NCI-H1105 treated with DMSO at 0.1 percent for 48 hours (cell line): ENCODE results near the gene SMARCAL1.
"Not testable (repeated sequence)": the region's sequence is repeated elsewhere in the genome, so short reads cannot be mapped to it uniquely, and the experiment has no call there.

Experiments used
- DNase-seq: peaks from one replicate; lab custom pipeline; 2025; lab: John Stamatoyannopoulos, UW

Gene SMARCAL1

DNA sequence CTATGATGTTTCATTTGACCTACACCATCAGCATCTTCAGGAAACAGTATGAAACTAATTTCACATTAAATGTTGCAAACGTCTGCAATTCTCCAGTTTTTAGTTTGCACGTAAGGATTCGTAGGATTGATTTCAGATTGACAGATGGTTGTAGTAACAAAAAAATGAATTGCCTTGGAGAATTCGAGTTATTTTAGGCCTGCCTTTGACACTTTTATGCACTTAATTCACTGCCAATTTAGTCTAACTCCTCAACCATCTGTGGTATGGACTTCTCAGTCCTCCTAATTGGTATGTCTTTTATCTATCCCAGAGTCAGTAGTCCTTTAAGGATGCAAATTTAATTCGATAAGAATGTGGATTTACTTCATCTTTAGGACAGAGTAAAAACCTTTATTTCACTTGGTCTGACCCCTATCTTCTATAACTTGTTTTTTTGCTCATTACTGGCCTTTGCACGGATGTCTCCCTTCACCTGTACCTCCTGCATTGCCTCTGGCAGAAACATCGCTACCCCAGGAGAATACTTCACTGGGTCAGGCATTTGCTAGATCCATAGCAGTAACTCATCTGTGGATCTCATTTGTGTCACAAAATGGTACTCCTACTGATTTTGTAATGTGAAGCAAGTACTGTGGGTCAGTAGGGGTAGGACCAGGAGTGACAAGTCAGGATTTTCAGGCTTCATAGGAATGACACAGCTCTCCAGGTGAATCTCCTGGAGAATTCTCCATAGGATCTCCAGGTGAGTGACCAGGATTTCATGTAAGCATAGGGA is 90.3 kb downstream of the SMARCAL1 start:
- no peak for DNase-seq

- DNase-seq, result no peak
Measured at GRCh38 chr2:216503159-216503629, 90.9 kb downstream of the SMARCAL1 start.

DNA sequence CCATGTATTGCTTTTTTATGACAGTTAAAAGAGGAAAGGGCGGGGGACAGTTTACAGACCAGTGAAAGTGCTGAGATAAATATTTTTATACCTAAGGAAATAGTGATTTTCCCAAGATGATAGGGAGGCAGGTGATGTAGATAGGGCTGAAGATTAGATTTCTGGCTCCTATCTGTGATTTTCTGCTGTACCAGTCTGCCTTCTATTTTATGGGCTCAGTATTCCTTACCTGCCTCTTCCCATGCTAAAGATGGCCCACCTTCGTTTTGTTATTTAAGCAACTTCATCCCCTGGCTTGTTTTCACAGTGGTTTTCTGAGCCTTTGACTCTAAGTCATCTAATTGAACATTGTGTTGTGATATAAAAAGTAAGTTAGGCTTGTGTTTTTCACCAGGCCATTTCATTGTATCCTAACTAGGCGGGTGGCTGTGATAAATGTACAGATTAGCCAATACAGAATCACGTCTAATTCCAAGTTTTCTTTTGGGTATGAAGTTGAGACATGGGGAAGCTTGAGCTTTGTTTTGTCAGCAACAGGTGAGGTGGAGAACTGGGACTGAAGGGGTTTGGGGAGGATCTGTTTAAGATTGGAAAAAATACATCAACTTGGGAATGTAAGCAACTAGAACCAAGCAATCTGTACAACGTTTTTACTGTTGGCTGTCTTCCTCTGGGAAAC is 91.6 kb downstream of the SMARCAL1 start:
- no peak for DNase-seq

DNA sequence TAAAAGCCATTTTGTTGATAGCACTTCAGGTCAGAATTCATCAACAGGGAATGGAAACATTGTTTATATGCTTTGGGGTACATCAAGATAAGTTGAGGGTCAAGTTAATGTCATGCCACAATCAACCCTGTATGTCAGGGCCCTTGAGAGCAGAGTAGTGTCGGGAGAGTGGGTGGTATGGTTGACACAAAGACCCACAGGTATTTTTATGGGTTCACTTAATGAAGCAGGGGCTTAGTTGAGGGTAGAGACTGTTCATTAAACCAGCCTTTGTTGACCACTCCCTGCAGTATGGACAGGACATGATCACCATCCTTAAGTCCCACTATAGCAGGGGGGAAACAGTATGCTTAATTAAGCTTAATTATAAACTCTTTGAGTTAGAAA is 92.1 kb downstream of the SMARCAL1 start:
- DNase-seq, result no peak

DNA sequence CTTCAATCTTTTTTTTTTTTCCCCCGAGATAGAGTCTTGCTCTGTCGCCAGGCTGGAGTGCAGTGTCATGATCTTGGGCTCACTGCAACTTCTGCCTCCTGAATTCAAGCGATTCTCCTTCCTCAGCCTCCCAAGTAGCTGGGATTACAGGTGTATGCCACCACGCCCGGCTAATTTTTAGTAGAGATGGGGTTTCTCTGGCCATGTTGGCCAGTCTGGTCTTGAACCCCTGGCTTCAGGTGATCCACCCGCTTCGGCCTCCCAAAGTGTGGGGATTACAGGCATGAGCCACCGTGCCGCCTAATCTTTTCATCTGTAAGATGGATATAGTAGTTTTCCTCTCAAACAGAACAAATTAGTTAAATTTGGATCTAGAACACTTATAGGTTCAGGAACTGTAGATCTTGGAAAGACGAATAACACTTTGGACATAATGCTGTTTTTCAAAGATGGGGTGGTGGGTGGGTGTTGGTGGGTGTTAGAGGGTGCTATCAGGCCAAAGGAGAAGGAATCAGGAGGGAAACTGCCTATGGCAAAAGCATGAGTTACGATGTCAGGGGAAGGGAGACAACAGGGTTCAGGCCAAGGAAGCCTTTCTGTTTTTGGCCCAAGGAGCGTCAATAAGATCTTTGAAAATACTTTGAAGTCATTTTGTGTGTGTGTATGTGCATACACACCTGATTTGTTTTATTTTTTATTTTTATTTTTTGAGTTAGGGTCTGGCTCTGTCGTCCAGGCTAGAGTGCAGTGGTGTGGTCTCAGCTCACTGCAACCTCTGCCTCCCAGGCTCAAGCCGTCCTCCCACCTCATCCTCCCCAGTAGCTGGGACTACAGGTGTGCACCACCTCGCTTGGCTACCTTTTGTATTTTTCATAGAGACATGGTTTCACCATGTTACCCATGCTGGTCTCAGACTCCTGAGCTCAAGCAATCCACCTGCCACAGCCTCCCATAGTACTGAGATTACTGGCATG is 93.1 kb downstream of the SMARCAL1 start:
- no peak for DNase-seq

- no peak for DNase-seq
Measured at GRCh38 chr2:216507220-216508160, 95.2 kb downstream of the SMARCAL1 start.

DNA sequence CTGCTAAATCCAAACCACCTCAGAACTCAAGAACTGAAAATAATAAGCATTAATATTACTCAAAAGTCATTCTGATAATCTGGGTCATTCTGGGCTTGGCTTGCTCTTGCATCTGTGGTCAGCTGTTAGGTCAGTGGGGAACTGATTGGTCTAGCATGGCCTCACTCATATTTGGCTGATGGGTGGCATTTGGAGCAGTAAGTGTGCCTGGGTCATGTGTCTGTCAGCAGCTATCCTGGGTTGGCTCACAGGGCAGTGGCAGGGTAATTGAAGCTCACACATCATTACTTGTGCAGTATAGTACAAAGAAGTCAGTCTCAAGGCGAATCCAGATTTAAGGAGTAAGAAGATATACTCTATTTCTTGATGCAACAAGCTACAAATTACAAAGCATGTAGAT is 95.9 kb downstream of the SMARCAL1 start:
- DNase-seq, result no peak

DNA sequence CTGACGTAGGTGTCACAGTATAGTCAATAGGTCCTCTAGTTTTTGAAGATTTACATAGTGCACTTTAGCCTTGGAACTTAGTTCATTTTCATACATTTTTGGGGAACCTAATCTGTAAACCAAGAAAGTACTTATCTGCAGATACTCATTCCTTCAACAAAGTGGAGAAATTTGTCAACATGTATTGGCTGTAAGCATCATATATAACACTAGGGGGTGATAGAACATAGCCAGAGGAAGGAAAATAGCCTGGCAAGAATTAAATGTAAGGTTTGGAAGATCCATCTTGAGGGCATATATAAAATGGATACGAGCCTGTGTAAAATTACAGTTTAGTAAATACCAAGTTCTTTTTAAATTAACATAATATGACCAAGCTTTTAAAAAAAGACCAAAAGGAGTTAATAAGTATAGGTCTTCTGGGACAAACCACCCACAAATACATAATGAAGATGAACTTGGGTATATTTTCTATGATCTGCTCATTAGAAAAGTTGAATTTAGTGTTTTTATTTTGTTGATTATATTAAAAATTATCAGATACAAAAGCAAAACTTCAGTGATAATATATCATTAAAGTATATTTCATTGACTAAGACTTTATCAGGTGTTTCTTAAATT is 104.6 kb downstream of the SMARCAL1 start:
- peak; percentile 53 for DNase-seq

DNA sequence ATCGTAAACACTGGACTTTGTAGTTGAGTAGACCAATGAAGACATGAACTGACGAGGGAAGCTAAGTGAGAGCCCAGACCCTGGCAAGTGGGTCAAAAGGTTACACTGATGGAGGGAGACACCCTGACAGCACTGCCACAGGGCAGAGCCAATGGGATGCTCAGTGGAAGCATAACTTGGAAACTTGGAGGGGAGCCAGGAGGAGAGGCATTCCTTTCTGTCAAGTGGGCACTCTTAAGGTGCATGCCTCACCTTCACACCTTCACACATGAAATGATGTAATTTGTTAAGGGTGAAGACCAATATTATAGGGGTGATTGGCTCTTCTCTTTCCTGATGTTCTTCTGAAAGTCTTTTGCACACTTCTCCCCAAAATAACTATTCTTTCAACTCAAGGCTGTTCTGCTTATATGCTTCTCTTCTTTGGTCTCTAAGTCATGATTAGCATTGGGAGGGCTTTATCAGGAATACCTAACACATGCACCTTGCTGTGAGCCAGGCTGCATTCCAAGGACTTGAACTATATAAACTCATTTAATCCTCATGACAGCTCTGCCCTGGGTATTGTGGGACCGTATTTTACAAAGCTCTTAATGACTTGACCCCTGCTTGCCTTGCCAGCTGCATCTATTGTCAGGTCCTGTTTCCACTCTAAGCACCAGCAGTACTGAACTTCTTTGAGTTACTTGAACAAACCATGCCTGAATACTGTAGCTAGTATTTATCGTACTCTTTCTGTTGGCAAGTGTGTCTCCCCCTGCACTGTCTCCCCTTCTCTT is 105.4 kb downstream of the SMARCAL1 start:
- no peak for DNase-seq

DNA sequence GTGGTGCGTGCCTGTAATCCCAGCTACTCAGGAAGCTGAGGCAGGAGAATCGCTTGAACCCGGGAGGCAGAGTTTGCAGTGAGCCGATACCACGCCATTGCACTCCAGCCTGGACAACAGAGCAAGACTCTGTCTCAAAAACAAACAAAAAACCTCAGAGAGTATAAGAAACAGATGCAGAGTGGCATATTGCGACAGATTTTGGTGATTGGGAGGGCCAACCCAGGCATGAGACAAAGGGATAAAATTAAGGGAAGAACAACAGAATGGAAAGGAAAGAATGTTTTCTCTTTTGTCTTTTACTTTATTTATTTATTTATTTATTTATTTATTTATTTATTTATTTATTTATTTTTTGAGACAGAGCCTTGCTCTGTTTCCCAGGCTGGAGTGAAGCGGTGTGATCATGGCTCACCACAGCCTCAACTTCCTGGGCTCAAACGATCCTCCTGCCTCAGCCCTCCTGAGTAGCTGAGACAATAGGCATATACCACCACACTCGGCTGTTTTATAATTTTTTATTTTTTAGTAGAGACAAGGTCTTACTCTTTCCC is 106.4 kb downstream of the SMARCAL1 start:
- DNase-seq, result not testable (repeated sequence)

- DNase-seq, result peak; percentile 67
Measured at GRCh38 chr2:216519154-216519762, 107.0 kb downstream of the SMARCAL1 start.

- no peak for DNase-seq
Measured at GRCh38 chr2:216520112-216520511, 107.8 kb downstream of the SMARCAL1 start.

- DNase-seq, result no peak
Measured at GRCh38 chr2:216522892-216523502, 110.7 kb downstream of the SMARCAL1 start.

DNA sequence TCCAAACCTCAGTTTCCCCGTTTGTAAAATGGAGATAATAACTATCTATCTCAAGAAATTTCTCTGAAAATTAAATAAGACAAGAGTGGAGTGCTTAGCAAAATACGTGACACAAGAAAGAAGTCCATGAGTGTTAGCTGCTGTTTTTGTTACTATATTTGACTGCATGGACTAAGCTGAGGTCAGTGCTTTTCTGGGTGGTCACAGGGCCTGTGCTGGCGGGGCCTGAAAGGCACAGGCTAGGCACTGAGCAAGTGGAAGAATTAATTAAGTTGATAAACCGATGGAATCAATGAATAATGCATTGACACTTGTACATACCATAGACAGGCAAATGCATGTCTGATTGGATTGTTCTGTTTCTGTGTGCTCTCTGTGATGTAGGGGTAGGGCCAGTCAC is 113.7 kb downstream of the SMARCAL1 start:
- DNase-seq, result no peak

GRCh38 chr2:216526939-216527338 is 114.7 kb downstream of the SMARCAL1 start:
- no peak for DNase-seq

- no peak for DNase-seq
Measured at GRCh38 chr2:216527600-216527999, 115.3 kb downstream of the SMARCAL1 start.

GRCh38 chr2:216532562-216532961 is 120.3 kb downstream of the SMARCAL1 start:
- DNase-seq, result no peak
